ENCODE data around the gene UBQLN3.

The UBQLN3 gene

GRCh38 chr11:5499671-5500070, 10.1 kb downstream of the UBQLN3 start:
- Histone ChIP-seq H3K4me1 (ENCODE audit: insufficient read depth, poor library complexity, severe bottlenecking) (no peaks in the 10 kb centered on the region), H3K27ac (ENCODE audit: poor library complexity, severe bottlenecking) (no peak overlapping the region), H3K36me3 (ENCODE audit: low read depth) (no peaks in the 10 kb centered on the region), H3K9me3 (ENCODE audit: severe bottlenecking) (no peaks in the 10 kb centered on the region), H3K4me3 (ENCODE audit: severe bottlenecking) (no peak overlapping the region), H3K27me3 (ENCODE audit: insufficient read depth, poor library complexity, severe bottlenecking) (no peaks in the 10 kb centered on the region)
- ATAC-seq (ENCODE audit: low read depth) (no peak), DNase-seq (ENCODE audit: low spot score) (no peak)
- no peak for TF ChIP-seq CTCF (IDR thresholded peaks at IDR 0.05; ENCODE audit: poor library complexity, severe bottlenecking)

GRCh38 chr11:5489576-5490357, 20.0 kb downstream of the UBQLN3 start:
- Histone ChIP-seq H3K36me3 (ENCODE audit: low read depth) (no peaks in the 10 kb centered on the region), H3K4me1 (ENCODE audit: insufficient read depth, poor library complexity, severe bottlenecking) (no peaks in the 10 kb centered on the region), H3K27me3 (ENCODE audit: insufficient read depth, poor library complexity, severe bottlenecking) (no peaks in the 10 kb centered on the region), H3K9me3 (ENCODE audit: severe bottlenecking) (no peaks in the 10 kb centered on the region), H3K4me3 (ENCODE audit: severe bottlenecking) (no peak overlapping the region), H3K27ac (ENCODE audit: poor library complexity, severe bottlenecking) (no peak overlapping the region)
- no peak for TF ChIP-seq CTCF (IDR thresholded peaks at IDR 0.05; ENCODE audit: poor library complexity, severe bottlenecking)
- DNase-seq (ENCODE audit: low spot score) (no peak), ATAC-seq (ENCODE audit: low read depth) (no peak)

- Histone ChIP-seq H3K27ac (ENCODE audit: poor library complexity, severe bottlenecking) (no peak overlapping the region), H3K4me1 (ENCODE audit: insufficient read depth, poor library complexity, severe bottlenecking) (no peaks in the 10 kb centered on the region), H3K4me3 (ENCODE audit: severe bottlenecking) (no peak overlapping the region), H3K36me3 (ENCODE audit: low read depth) (no peaks in the 10 kb centered on the region), H3K27me3 (ENCODE audit: insufficient read depth, poor library complexity, severe bottlenecking) (no peaks in the 10 kb centered on the region), H3K9me3 (ENCODE audit: severe bottlenecking) (no peaks in the 10 kb centered on the region)
- DNase-seq (ENCODE audit: low spot score): no peak
- TF ChIP-seq CTCF (IDR thresholded peaks at IDR 0.05; ENCODE audit: poor library complexity, severe bottlenecking): no peak
- ATAC-seq (ENCODE audit: low read depth): no peak
Observed at GRCh38 chr11:5488798-5489399, 20.9 kb downstream of the UBQLN3 start.

GRCh38 chr11:5488385-5488784, 21.4 kb downstream of the UBQLN3 start, which contains the start of gene OR52D1:
OR52D1 (plus strand) TSS chr11:5488685; CDS start chr11:5488707, 22 bp downstream.
- DNase-seq (ENCODE audit: low spot score) (no peak), ATAC-seq (ENCODE audit: low read depth) (no peak)
- H3K4me3 ChIP-seq (ENCODE audit: severe bottlenecking): no peak within 1 kb of the TSS
- H3K27ac ChIP-seq (ENCODE audit: poor library complexity, severe bottlenecking): no peak within 1 kb of the TSS
- H3K4me1 ChIP-seq (ENCODE audit: insufficient read depth, poor library complexity, severe bottlenecking): no peaks in the 10 kb centered on the region
- H3K36me3 ChIP-seq (ENCODE audit: low read depth): no peaks in the 10 kb centered on the region
- TF ChIP-seq CTCF (IDR thresholded peaks at IDR 0.05; ENCODE audit: poor library complexity, severe bottlenecking): no peak
- H3K27me3 ChIP-seq (ENCODE audit: insufficient read depth, poor library complexity, severe bottlenecking): no peaks in the 10 kb centered on the region
- no peaks in the 10 kb centered on the region for H3K9me3 ChIP-seq (ENCODE audit: severe bottlenecking)

GRCh38 chr11:5486421-5486820, 23.3 kb downstream of the UBQLN3 start:
- Histone ChIP-seq H3K4me3 (ENCODE audit: severe bottlenecking) (no peak overlapping the region), H3K27me3 (ENCODE audit: insufficient read depth, poor library complexity, severe bottlenecking) (no peaks in the 10 kb centered on the region), H3K36me3 (ENCODE audit: low read depth) (no peaks in the 10 kb centered on the region), H3K9me3 (ENCODE audit: severe bottlenecking) (no peaks in the 10 kb centered on the region), H3K4me1 (ENCODE audit: insufficient read depth, poor library complexity, severe bottlenecking) (no peaks in the 10 kb centered on the region), H3K27ac (ENCODE audit: poor library complexity, severe bottlenecking) (no peak overlapping the region)
- ATAC-seq (ENCODE audit: low read depth) (no peak), DNase-seq (ENCODE audit: low spot score) (no peak)
- TF ChIP-seq CTCF (IDR thresholded peaks at IDR 0.05; ENCODE audit: poor library complexity, severe bottlenecking): no peak

Data from RWPE2 (cell line).